HepG2 (cell line): ENCODE data around the gene TBC1D24. TPM values are rescaled to one million over a fixed set of nuclear protein-coding genes. Genes with fewer than 3 reads are reported as not detected.
A peak's percentile ranks its signal among the peaks of the same experiment; 100 is the strongest.
"Not testable (repeated sequence)": the region's sequence is repeated elsewhere in the genome, so short reads cannot be mapped to it uniquely, and the experiment has no call there.

ENCODE experiments used
- ADNP ChIP-seq: sonication (generic); formaldehyde crosslinking; IDR thresholded peaks from 2 replicates; pipeline ENCODE4 v1.4.0; 2020; ENCODE audit warnings: missing genetic modification reagents
- ATF3 ChIP-seq: sonication (generic); formaldehyde crosslinking; IDR thresholded peaks from 2 replicates; pipeline ENCODE4 v1.4.0; 2020; ENCODE audit warnings: missing genetic modification reagents
- ATF4 ChIP-seq, 2 experiments: fragments of 450-650 bp in 1 of 2; sonication (generic) in 1 of 2; formaldehyde crosslinking; IDR thresholded peaks; 2 replicates each; pipeline versions ENCODE4 v1.5.0 to v1.8.0; 2020 to 2022; ENCODE audit warnings: mild to moderate bottlenecking in 1 of 2, missing genetic modification reagents in 1 of 2
- ATF7 ChIP-seq, 2 experiments: fragments of 450-650 bp in 1 of 2; sonication (generic) in 1 of 2; formaldehyde crosslinking in 1 of 2; IDR thresholded peaks; 2 replicates each; pipeline versions ENCODE4 v1.4.0 to v1.6.1; 2016 to 2020; ENCODE audit warnings: antibody characterized with exemption in 1 of 2, mild to moderate bottlenecking in 1 of 2, missing genetic modification reagents in 1 of 2
- CEBPG ChIP-seq: IDR thresholded peaks from 2 replicates; pipeline ENCODE4 v1.6.1; 2016
- CREM ChIP-seq, 2 experiments: sonication (generic) in 1 of 2; formaldehyde crosslinking in 1 of 2; IDR thresholded peaks; 2 replicates each; pipeline versions ENCODE4 v1.4.0 to v1.6.1; 2016 to 2020; ENCODE audit warnings: antibody characterized with exemption in 1 of 2, mild to moderate bottlenecking in 1 of 2, missing genetic modification reagents in 1 of 2
- CTCF ChIP-seq: sonication (generic); formaldehyde crosslinking; IDR thresholded peaks from 2 replicates; pipeline ENCODE4 v1.5.0; 2020; ENCODE audit warnings: mild to moderate bottlenecking, missing genetic modification reagents, moderate library complexity
- FOXP1 ChIP-seq, 2 experiments: fragments of 450-650 bp in 1 of 2; IDR thresholded peaks; 2 replicates each; pipeline ENCODE4 v1.6.1; 2017 to 2018; ENCODE audit warnings: antibody characterized with exemption in 1 of 2
- HDAC1 ChIP-seq: sonication (generic); formaldehyde crosslinking; IDR thresholded peaks from 2 replicates; pipeline ENCODE4 v1.5.1; 2020; ENCODE audit warnings: mild to moderate bottlenecking, missing genetic modification reagents
- IKZF5 ChIP-seq: IDR thresholded peaks from 2 replicates; pipeline ENCODE4 v1.6.1; 2018; ENCODE audit warnings: missing genetic modification reagents, mild to moderate bottlenecking, missing compliant biosample characterization
- KDM1A ChIP-seq: IDR thresholded peaks from 2 replicates; pipeline ENCODE4 v1.6.1; 2016; ENCODE audit warnings: missing compliant biosample characterization
- MED1 ChIP-seq: sonication (generic); formaldehyde crosslinking; IDR thresholded peaks from 2 replicates; pipeline ENCODE4 v1.4.0; 2020; ENCODE audit warnings: missing genetic modification reagents
- SALL1 ChIP-seq: sonication (generic); formaldehyde crosslinking; IDR thresholded peaks from 2 replicates; pipeline ENCODE4 v1.8.0; 2022; ENCODE audit warnings: mild to moderate bottlenecking, missing genetic modification reagents
- SOX6 ChIP-seq, 2 experiments: fragments of 450-650 bp in 1 of 2; sonication (generic) in 1 of 2; formaldehyde crosslinking in 1 of 2; IDR thresholded peaks; 2 replicates each; pipeline versions ENCODE4 v1.4.0 to v1.6.1; 2017 to 2020; ENCODE audit warnings: antibody characterized with exemption in 1 of 2, mild to moderate bottlenecking in 1 of 2, missing genetic modification reagents in 1 of 2
- TARDBP ChIP-seq: sonication (generic); formaldehyde crosslinking; IDR thresholded peaks from 2 replicates; pipeline ENCODE4 v1.8.0; 2022; ENCODE audit warnings: mild to moderate bottlenecking, missing genetic modification reagents
- TEAD3 ChIP-seq: optimal IDR thresholded peaks from 2 replicates; pipeline ENCODE3; 2016; ENCODE audit warnings: borderline replicate concordance
- ZGPAT ChIP-seq: IDR thresholded peaks from 2 replicates; pipeline ENCODE4 v1.6.1; 2016; ENCODE audit warnings: mild to moderate bottlenecking
- ZMYM2 ChIP-seq: sonication (generic); formaldehyde crosslinking; IDR thresholded peaks from 2 replicates; pipeline ENCODE4 v1.8.0; 2022; ENCODE audit warnings: mild to moderate bottlenecking, missing genetic modification reagents
- ZMYM3 ChIP-seq: sonication (generic); formaldehyde crosslinking; IDR thresholded peaks from 2 replicates; pipeline ENCODE4 v1.5.1; 2020; ENCODE audit warnings: mild to moderate bottlenecking, missing genetic modification reagents
- ZNF580 ChIP-seq: IDR thresholded peaks from 2 replicates; pipeline ENCODE4 v1.6.1; 2016; ENCODE audit warnings: low read depth, borderline replicate concordance
- polyA plus RNA-seq, 8 experiments: library from polyadenylated mRNA; depleted of rRNA in 3 of 8; stranded (reverse) in 7 of 8; unstranded in 1 of 8; fragments of >200 nt; fragmentation: Illumina TruSeq in 4 of 8; extraction: Trizol in 4 of 8; gene quantifications; 2 replicates each; pipeline versions ENCODE4 v1.2.1 to v1.2.3, GENCODE V29; 2011 to 2016; ENCODE audit warnings: low read depth in 4 of 8, missing spikeins in 1 of 8, mixed read lengths in 1 of 8; ENCODE audit not compliant: insufficient read depth in 1 of 8
- total RNA-seq, 5 experiments: library from RNA; depleted of rRNA; stranded (reverse); fragments of >200 nt; fragmentation: Illumina TruSeq; extraction: Trizol; gene quantifications; 2 replicates each; pipeline ENCODE4 v1.2.3, GENCODE V29; 2016; ENCODE audit warnings: low read depth in 1 of 5

The TBC1D24 gene
- total and polyA plus RNA-seq, 2 of the 13 experiments (the other 11 are each of a cell fraction or from before 2014, with no cell fraction given): 7.7 to 13.7 TPM

GRCh38 chr16:2551420-2551889 lies 76.5 kb downstream of the TBC1D24 start (continued):
- TF ChIP-seq ZMYM3 (CRISPR knock-in tag) (peak; percentile 92), ADNP (CRISPR knock-in tag) (peak; percentile 91), IKZF5 (CRISPR knock-in tag) (peak; percentile 17; the same call in 1 of the 2 replicates), TEAD3 (CRISPR knock-in tag) (peak; percentile 95), ATF3 (peak; percentile 90), SALL1 (CRISPR knock-in tag) (peak; percentile 22; the same call in 1 of the 2 replicates), ZMYM2 (CRISPR knock-in tag) (peak; percentile 75; the same call in 1 of the 2 replicates), FOXP1 (CRISPR knock-in tag; IDR thresholded peaks at IDR 0.05) (0 out of 2 replicates have a peak, but pooled peaks have one; percentile 12), CEBPG (CRISPR knock-in tag) (peak; percentile 95), HDAC1 (CRISPR knock-in tag) (peak; percentile 44), KDM1A (CRISPR knock-in tag) (peak; percentile 24; the same call in 1 of the 2 replicates), ATF7 (IDR thresholded peaks at IDR 0.05) (peak; percentile 90), ATF7 (CRISPR knock-in tag; IDR thresholded peaks at IDR 0.05) (peak; percentile 74; the same call in 1 of the 2 replicates), MED1 (peak; percentile 47; the same call in 1 of the 2 replicates), CTCF (peak; percentile 39), ZNF580 (0 out of 2 replicates have a peak, but pooled peaks have one; percentile 37), TARDBP (CRISPR knock-in tag) (peak; percentile 41; the same call in 1 of the 2 replicates), ATF4 (CRISPR knock-in tag; IDR thresholded peaks at IDR 0.05) (peak in 1 of 2 experiments; percentile 83; a peak in 2 of 4 replicates), CREM (IDR thresholded peaks at IDR 0.05) (peak; percentile 21; the same call in 1 of the 2 replicates), SOX6 (CRISPR knock-in tag; IDR thresholded peaks at IDR 0.05) (peak; percentile 29; the same call in 1 of the 2 replicates), ZGPAT (CRISPR knock-in tag) (peak; percentile 26; the same call in 1 of the 2 replicates)
- TF ChIP-seq FOXP1 (IDR thresholded peaks at IDR 0.05); CREM (CRISPR knock-in tag; IDR thresholded peaks at IDR 0.05); SOX6 (IDR thresholded peaks at IDR 0.05): not testable (repeated sequence)
